NCI-H1092 (cell line): ENCODE results near the gene COQ9.
"Not testable (repeated sequence)": the region's sequence is repeated elsewhere in the genome, so short reads cannot be mapped to it uniquely, and the experiment has no call there.

Experiments
- DNase-seq: peaks from one replicate; lab custom pipeline; 2025; lab: John Stamatoyannopoulos, UW

Gene COQ9

GRCh38 chr16:57447186-57447962 is at the start of gene COQ9, which contains the start of gene CIAPIN1:
Gene COQ9 (plus strand): TSS chr16:57447479. CDS start chr16:57447506, 27 bp downstream.
Gene CIAPIN1 (minus strand): TSS chr16:57447385. CDS start chr16:57440928, 6,457 bp downstream.
- DNase-seq = peak; percentile 95

GRCh38 chr16:57397493-57397892 is 49.8 kb upstream of the COQ9 start:
- DNase-seq = not testable (repeated sequence)

- no peak for DNase-seq
Measured at GRCh38 chr16:57401943-57402640, 45.2 kb upstream of the COQ9 start.

DNA sequence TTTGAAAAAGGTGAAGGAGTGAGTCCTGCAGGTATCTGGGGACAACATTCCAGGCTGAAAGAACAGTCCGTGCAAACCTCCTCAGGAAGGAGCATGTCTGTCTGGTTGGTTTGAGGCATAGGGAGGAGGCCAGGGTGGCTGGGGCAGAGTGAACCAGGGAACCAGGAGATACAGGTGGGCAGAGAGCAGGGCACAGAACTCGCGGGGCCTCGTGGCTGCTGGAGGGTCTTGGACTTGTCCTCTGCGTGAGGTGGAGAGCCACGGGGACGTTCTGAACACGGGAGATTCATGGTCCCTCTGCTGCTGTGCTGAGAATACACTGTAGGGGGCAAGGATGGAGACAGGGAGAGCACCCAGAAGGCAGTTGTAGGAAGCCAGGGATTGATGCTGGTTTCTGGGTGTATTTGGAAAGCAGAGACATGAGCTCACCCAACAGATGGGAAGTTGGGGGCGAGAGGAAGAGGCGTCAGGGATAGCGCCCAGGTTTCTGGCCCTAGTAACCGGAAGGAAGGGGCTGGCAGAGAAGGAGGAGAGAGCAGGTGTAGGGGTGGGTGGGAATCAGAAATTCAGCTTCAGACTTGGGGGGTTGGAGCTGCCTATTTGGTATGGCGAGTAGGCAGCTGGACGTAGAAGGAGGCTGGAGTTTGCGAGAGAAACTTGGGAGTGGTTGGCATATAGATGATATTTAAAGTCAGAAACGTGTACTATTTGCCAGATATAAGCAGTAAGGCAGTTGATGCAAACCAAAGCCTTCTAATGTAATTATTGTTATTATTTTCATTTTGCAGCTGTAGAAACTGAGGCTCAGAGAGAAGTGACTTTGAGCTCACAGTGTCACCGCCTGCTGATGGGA is 43.1 kb upstream of the COQ9 start, which contains the start of gene CCL17:
TSS of gene CCL17 (plus strand) at position 803 of the 853 bp plus-strand sequence. CDS start 9,166 bp downstream, outside the sequence.
- no peak for DNase-seq

- no peak for DNase-seq
Measured at GRCh38 chr16:57405097-57405496, 42.2 kb upstream of the COQ9 start.

DNA sequence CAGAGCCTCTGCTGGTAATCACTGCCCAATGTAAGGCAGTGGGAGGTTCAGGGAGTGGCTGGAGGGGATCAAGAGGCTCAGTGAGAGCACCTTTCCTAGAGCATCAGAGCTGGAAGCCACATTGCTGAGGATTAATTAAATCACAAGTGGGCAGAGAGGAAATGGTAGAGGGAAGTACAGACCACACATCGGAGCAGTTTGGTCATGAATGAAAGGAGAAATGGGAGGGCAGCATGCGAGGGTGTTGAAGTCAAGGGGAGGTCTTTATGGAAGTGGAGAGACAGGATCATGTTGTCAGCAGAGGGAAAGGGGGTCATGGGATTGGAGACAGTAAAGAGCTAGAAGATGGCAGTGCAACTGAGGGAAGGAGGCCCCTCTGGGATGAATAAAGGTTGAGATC is 40.4 kb upstream of the COQ9 start:
- no peak for DNase-seq

- DNase-seq = no peak
Measured at GRCh38 chr16:57407521-57408353, 39.5 kb upstream of the COQ9 start.

GRCh38 chr16:57409065-57409464 is 38.2 kb upstream of the COQ9 start:
- DNase-seq = no peak

- DNase-seq = no peak
Measured at GRCh38 chr16:57409870-57410587, 37.2 kb upstream of the COQ9 start.

- DNase-seq = no peak
Measured at GRCh38 chr16:57411362-57411976, 35.8 kb upstream of the COQ9 start.

GRCh38 chr16:57412584-57412983 is 34.7 kb upstream of the COQ9 start:
- DNase-seq = no peak

DNA sequence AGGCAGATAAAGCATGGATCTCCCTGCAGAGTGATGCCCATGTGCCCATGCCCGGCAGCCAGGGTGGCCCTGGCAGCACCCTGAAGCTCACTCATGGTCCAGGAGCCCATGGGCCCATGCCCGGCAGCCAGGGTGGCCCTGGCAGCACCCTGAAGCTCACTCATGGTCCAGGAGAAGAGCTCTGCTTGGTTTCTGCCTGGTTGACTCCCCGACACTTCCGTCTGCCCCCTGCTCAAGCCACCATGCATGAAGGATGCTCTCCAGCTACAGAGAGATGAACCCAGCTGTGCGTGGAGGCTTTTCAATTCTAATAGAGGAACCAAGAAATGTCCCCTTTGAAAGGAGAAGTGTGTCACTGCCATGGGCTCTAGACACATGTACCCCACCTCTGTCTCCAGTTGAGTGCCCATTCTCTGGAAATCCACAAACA is 34.0 kb upstream of the COQ9 start:
- DNase-seq = no peak

- no peak for DNase-seq
Measured at GRCh38 chr16:57413733-57414132, 33.5 kb upstream of the COQ9 start.

GRCh38 chr16:57416084-57416483 is 31.2 kb upstream of the COQ9 start:
- DNase-seq = no peak

DNA sequence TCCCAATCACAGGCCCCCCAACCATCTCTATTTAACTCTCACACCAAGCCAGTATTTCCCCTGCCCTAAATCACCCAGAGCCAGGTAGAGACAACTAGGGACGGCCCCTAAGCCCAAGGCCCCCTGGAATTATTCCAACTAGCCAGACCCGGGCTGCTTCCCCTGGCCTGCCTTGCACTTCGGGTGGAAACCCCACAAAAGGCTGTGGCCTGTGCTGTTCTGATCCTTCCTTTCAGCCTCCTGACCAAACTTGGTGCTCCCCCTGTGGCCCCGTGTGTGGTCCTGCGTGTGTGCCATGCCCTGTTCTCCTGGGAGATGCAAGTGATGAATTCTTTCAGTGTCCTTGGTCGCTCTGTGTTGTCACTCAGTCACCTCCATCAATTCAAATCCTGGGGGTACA is 27.8 kb upstream of the COQ9 start:
- no peak for DNase-seq

DNA sequence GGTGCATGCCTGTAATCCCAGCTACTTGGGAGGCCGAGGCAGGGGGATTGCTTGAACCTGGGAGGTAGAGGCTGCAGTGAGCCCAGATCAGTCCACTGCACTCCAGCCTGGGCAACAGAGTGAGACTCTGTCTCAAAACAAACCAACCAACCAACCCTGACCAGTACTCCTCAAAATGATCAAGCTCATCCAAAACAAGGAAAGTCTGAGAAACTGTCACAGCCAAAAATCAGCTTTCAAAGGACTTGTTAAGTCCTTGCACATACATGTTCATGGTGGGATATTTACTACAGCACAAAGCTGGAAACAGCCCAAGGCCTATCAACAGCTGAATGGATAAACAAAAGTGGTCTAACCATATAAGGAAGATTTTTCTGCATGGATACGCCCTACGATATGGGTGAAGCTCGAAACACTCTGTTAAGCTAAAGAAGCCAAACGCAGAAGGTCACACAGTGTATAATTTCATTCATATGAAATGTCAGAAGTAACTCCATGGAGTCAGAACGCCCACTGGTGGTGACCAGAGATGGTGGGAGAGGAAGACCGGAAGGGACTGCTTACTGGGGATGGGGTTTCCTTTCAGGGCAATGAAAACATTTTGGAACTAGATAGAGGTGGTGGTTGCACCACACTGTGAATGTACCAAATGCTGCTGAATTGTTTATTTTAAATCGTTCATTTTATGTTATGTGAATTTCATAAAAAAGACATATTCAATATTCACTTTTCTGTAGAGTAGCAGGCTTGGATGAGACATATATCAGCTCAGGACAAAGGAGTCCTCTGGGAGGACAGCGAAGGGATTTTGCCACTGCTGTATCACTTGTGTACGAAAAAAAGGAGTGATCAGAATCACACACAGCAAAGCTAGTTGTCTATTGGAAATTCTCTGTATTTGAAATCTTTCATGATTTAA is 25.0 kb upstream of the COQ9 start:
- peak; percentile 60 for DNase-seq

DNA sequence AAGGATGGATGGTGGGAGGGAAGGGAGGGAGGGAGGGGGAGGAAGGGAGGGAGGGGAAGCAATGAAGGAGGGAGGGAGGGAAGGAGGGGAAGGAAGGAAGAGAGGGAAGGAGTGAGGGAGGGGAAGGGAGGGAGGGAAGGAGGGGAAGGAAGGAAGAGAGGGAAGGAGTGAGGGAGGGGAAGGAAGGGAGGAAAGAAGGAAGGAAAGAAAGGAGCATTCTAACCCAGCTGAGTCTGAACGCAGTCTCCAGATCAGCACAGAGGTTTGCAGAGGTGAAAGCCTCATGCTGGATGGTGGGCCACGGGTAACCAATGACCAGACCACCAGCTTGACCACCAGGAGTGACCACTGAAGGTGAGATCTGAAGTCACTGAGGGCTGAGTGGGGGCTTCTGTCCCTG is 24.1 kb upstream of the COQ9 start:
- no peak for DNase-seq

- no peak for DNase-seq
Measured at GRCh38 chr16:57424583-57424982, 22.7 kb upstream of the COQ9 start.

- DNase-seq = no peak
Measured at GRCh38 chr16:57426356-57426755, 20.9 kb upstream of the COQ9 start.
